GM19372 (cell line): ENCODE results near the gene FPR1.

Experiments
- ATAC-seq: cut with Tn5 transposase; IDR thresholded peaks from one replicate; pipeline ENCODE4 v1.9.1; 2021; ENCODE audit warnings: mild to moderate bottlenecking, low read depth, moderate library complexity; ENCODE audit not compliant: unreplicated experiment

FPR1 gene

GRCh38 chr19:51709575-51709974, 42.1 kb downstream of the FPR1 start:
- no peak for ATAC-seq

GRCh38 chr19:51708811-51709210, 42.9 kb downstream of the FPR1 start:
- no peak for ATAC-seq

DNA sequence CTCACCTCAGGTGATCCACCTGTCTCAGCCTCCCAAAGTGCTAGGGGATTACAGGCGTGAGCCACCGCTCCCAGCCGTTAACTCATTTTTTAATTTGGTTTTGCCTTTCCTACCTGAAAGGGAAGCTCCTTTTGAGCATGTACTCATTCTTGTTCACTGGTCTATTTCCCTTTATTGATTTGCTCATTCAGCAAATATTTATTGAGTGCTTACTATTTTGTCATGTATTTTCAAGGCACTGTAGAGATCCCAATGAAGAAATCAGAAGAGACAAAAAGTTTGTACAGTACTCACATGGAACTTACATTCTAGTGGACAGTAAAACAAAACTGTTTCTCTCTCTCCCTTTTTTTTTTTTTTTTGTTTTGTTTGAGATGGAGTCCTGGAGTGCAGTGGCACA, 44.8 kb downstream of the FPR1 start:
- no peak for ATAC-seq

- no peak for ATAC-seq
These were observed 45.4 kb downstream of the FPR1 start for GRCh38 chr19:51706296-51706695.

DNA sequence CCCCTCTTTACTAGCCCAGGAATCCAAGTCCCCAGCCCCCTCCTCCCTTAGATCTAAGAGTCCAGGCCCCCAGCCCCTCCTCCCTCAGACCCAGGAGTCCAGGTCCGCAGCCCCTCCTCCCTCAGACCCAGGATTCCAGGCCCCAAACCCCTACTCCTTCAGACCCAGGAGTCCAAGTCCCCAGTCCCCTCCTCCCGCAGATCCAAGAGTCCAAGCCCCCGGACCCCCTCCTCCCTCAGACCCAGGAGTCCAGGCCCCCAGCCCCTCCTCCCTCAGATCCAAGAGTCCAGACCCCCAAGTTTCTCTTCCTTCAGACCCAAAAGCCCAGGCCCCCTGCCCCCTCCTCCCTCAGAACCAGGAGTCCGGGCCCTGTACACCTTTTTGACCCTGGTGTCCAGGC, 47.1 kb downstream of the FPR1 start:
- no peak for ATAC-seq

DNA sequence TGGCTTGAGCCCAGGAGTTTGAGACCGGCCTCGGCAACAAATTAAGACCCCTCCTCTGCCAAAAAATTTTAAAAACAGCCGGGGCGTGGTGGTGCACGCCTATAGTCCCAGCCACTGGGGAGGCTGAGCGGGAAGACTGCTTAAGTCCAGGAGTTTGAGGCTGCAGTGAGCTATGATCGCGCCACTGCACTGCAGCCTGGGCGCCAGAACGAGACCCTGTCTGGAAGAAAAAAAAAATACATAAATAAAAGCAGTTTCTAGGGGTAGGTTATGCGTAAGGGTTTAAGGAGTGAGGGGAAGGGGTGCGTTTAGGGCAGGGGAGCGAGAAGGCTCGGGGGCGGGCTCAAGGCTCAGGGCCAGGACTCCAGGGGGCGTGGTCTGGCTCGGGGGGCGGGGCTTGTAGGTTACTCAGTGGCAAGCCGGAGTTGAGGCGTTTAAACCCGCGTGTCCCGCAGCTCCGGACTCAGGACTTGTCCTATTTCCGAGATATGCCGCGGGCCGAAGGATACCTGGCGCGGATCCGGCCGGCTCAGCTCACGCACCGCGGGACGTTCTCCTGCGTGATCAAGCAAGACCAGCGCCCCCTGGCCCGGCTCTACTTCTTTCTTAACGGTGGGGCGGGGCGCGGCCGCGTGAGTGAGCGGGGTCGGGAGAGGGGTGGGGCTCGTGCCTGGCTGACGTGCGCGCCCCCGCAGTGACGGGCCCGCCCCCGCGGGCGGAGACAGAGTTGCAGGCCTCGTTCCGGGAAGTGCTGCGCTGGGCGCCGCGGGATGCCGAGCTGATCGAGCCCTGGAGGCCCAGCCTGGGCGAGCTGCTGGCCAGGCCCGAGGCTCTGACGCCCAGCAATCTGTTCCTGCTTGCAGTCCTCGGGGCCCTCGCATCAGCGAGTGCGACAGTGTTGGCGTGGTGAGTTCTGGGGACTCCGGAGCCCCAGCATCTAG, 47.8 kb downstream of the FPR1 start:
- ATAC-seq = peak; percentile 89

- ATAC-seq = no peak
These were observed 48.7 kb downstream of the FPR1 start for GRCh38 chr19:51702825-51703574.

DNA sequence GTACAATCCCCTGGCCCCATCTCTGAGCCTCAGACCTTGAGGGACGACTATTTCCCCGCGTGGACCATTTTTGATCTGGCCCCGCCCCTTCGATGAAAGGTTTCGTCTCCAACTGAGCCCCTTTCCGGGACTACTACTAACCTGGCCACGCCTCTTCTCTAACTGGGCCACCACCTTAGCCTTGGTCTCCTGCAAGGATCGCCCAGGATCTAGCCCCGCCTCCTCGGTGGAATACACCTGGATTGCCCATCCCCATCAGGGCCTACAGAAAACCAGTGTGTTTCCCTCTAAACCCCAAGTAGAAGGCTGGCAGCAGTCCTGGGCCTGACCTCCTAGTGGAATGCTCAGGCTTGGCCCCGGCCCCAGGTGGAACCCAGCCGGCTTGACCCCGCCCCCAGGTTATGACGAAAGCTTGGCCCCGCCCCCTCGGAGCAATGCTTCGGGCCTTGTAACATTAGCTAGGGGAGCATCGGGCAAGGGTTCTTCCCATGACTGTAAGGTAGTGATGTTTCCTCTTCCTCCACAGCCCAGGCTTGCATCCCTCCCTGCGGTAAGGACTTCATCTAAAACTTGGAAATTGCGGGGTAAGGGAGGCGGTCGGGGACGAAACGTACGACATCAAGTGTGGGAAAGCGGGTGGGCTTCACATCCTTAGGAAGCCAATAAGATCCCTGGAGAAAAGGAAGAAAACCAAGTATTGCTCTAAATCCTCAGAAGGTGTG, 49.4 kb downstream of the FPR1 start:
- ATAC-seq = no peak

DNA sequence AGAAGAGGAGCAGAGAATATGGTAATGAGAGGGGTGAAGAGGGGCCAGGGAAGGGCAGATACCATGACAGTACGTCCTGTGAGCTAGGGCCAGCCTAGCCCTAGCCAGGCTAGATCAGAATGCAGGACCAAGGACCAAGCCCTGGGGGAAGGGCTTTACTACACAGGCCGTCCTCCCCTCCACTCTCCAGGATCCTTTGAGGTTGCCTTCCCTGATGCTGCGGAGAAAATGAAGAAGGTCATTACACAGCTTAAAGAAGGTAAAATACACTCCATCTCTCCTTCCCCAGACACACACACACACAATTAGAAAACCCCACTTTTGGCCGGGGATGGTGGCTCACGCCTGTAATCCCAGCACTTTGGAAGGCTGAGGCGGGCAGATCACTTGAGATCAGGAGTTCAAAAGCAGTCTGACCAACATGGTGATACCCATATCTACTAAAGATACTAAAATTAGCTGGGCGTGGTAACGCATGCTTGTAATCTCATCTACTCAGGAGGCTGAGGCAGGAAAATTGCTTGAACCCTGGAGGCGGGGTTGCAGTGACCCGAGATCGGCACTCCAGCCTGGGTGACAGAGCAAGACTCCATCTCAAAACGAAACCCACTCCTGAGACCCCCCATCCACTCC, 50.1 kb downstream of the FPR1 start:
- ATAC-seq = no peak

DNA sequence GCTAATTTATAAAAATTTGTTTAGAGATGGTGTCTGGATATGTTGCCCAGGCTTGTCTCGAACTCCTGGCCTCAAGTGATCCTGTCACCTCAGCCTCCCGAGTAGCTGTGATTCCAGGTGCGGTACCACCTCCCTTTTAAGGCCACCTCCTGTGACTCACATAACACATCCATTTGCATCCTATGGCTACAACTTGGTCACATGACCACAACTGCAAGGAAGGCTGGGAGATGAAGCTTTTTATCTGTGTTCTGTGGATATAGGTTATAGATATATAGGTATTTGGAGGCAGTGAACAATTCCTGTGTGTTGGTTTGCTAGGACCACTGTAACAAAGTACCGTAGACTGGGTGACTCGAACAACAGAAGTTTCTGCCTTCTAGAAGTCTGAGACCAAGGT, 52.5 kb downstream of the FPR1 start:
- no peak for ATAC-seq

GRCh38 chr19:51698296-51698695, 53.4 kb downstream of the FPR1 start:
- no peak for ATAC-seq

GRCh38 chr19:51697169-51697776, 54.4 kb downstream of the FPR1 start:
- ATAC-seq = no peak

- ATAC-seq = no peak
These were observed 55.1 kb downstream of the FPR1 start for GRCh38 chr19:51696606-51697005.
